Trophoblast cell (in vitro differentiated cells and primary cell): ENCODE data around the gene ZFAND2B.

ENCODE experiments used
- DNase-seq, 2 donors: peaks; one replicate each; pipeline ENCODE4 v3.0.0-alpha.2; 2016
- H2AFZ ChIP-seq: 2 replicates; pipeline ENCODE4 v1.6.1; 2013; ENCODE audit warnings: low read length, moderate library complexity, mild to moderate bottlenecking; ENCODE audit not compliant: insufficient read depth, poor library complexity
- H2AK5ac ChIP-seq: 2 replicates; pipeline ENCODE4 v1.6.1; 2013; ENCODE audit warnings: mild to moderate bottlenecking, low read length
- H2BK120ac ChIP-seq: 2 replicates; pipeline ENCODE4 v1.6.1; 2013; ENCODE audit warnings: low read length, mild to moderate bottlenecking, moderate library complexity; ENCODE audit not compliant: insufficient read depth, poor library complexity
- H2BK12ac ChIP-seq: 2 replicates; pipeline ENCODE4 v1.6.1; 2013; ENCODE audit warnings: mild to moderate bottlenecking, low read length, moderate library complexity
- H2BK5ac ChIP-seq: 2 replicates; pipeline ENCODE4 v1.6.1; 2013; ENCODE audit warnings: low read length, low read depth, moderate library complexity, mild to moderate bottlenecking; ENCODE audit not compliant: poor library complexity
- H3K14ac ChIP-seq: 2 replicates; pipeline ENCODE4 v1.6.1; 2013; ENCODE audit warnings: mild to moderate bottlenecking, low read length
- H3K18ac ChIP-seq: 2 replicates; pipeline ENCODE4 v1.6.1; 2013; ENCODE audit warnings: mild to moderate bottlenecking, low read length
- H3K23ac ChIP-seq: 2 replicates; pipeline ENCODE4 v1.6.1; 2013; ENCODE audit warnings: low read length
- H3K27ac ChIP-seq: 2 replicates; pipeline ENCODE4 v1.5.1; 2013; ENCODE audit warnings: low read depth, mild to moderate bottlenecking, inconsistent platforms, low read length, moderate library complexity
- H3K27me3 ChIP-seq: 2 replicates; pipeline ENCODE4 v1.6.1; 2013; ENCODE audit warnings: inconsistent platforms, mild to moderate bottlenecking, low read length, moderate library complexity; ENCODE audit not compliant: insufficient read depth
- H3K36me3 ChIP-seq, 2 experiments: 1 replicate in 1 of 2; 2 replicates in 1 of 2; pipeline ENCODE4 v1.6.1; 2013; ENCODE audit warnings: low read length in 2 of 2, mild to moderate bottlenecking in 2 of 2, moderate library complexity in 1 of 2; ENCODE audit not compliant: insufficient read depth in 2 of 2, control insufficient read depth in 1 of 2
- H3K4ac ChIP-seq: 2 replicates; pipeline ENCODE4 v1.6.1; 2013; ENCODE audit warnings: low read depth, mild to moderate bottlenecking, low read length, moderate library complexity
- H3K4me1 ChIP-seq, 2 experiments: 1 replicate in 1 of 2; 2 replicates in 1 of 2; pipeline ENCODE4 v1.6.1; 2013; ENCODE audit warnings: low read length in 2 of 2, mild to moderate bottlenecking in 2 of 2, moderate library complexity in 1 of 2; ENCODE audit not compliant: insufficient read depth in 2 of 2, control insufficient read depth in 1 of 2
- H3K4me2 ChIP-seq: 2 replicates; pipeline ENCODE4 v1.6.1; 2013; ENCODE audit warnings: inconsistent platforms, mild to moderate bottlenecking, low read length, moderate library complexity
- H3K4me3 ChIP-seq: 2 replicates; pipeline ENCODE4 v1.5.1; 2013; ENCODE audit warnings: mild to moderate bottlenecking, low read depth, low read length, inconsistent platforms
- H3K79me1 ChIP-seq: one replicate; pipeline ENCODE4 v1.6.1; 2013; ENCODE audit warnings: low read length
- H3K79me2 ChIP-seq: 2 replicates; pipeline ENCODE4 v1.6.1; 2013; ENCODE audit warnings: low read length, mild to moderate bottlenecking; ENCODE audit not compliant: control insufficient read depth, insufficient read depth, poor library complexity
- H3K9ac ChIP-seq: 2 replicates; pipeline ENCODE4 v1.6.1; 2013; ENCODE audit warnings: mild to moderate bottlenecking, low read length
- H3K9me3 ChIP-seq: 2 replicates; pipeline ENCODE4 v1.6.1; 2013; ENCODE audit warnings: low read depth, mild to moderate bottlenecking, control low read depth, inconsistent platforms, low read length; ENCODE audit not compliant: insufficient read depth
- H4K12ac ChIP-seq: 2 replicates; pipeline ENCODE4 v1.6.1; 2013; ENCODE audit warnings: low read depth, mild to moderate bottlenecking, low read length, moderate library complexity
- H4K8ac ChIP-seq: 2 replicates; pipeline ENCODE4 v1.6.1; 2013; ENCODE audit warnings: low read depth, mild to moderate bottlenecking, low read length, moderate library complexity
- H4K91ac ChIP-seq: one replicate; pipeline ENCODE4 v1.6.1; 2013; ENCODE audit warnings: low read depth, mild to moderate bottlenecking, low read length, moderate library complexity
- WGBS: extraction: QIAGEN DNeasy Blood & Tissue Kit; methylation state at CpG from one replicate; pipeline ENCODE4 v1.1.7; 2013; ENCODE audit warnings: missing lambda C conversion rate; ENCODE audit not compliant: insufficient read length, insufficient coverage; ENCODE audit errors: extremely low coverage; 5-methylcytosine and 5-hydroxymethylcytosine counted together

Gene ZFAND2B

DNA sequence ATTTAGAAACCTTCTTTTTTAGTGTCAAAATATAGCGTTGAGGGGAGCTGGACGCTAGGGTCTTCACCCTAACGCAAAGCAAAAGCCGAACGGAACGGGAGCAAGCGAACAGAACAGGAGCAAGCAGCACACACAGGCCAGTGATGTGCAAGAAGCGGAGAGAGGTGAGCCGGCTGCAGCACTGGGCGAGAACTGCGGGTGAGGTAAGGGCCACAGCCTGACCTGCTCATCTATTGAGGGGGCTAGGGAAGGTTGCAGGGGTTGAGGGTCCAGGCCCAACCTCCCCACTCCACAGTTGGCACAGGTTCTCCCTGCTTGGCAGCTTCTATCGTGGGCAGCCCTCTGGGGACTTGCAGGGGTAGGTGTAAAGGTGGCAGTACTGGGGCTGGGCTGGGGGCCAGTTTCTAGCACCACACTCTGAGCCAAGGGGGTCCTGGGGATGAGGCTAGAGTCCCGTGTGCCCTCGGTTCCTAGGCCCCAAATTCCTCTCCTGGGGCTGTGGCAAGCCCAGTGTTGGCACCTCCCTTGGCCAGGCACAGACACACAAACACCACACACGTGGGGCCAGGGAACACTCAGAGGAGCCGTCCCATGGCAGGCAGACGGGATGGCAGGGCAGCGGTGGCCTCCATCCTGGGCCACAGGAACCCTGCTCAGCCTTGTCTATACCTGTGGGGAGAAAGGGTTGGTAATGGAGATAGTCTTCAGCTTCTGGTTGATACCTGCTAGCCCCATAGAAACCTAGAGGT, 13.4 kb downstream of the ZFAND2B start:
- Histone ChIP-seq H3K4me1 (peaks cover 10 to 15% of the 10 kb centered on the region in 2 experiments), H2BK12ac (no peak overlapping the region), H3K4ac (no peak overlapping the region), H3K23ac (no peak overlapping the region), H3K4me3 (no peak overlapping the region), H3K79me1 (peaks cover 12% of the 10 kb centered on the region), H3K9ac (no peak overlapping the region), H4K12ac (no peak overlapping the region), H3K79me2 (peaks cover 8% of the 10 kb centered on the region), H2AK5ac (no peak overlapping the region), H2BK120ac (no peak overlapping the region), H3K27me3 (no peaks in the 10 kb centered on the region), H3K4me2 (no peak overlapping the region), H3K14ac (no peak overlapping the region), H3K27ac (no peak overlapping the region), H4K8ac (no peak overlapping the region), H3K36me3 (peaks cover 50 to 53% of the 10 kb centered on the region in 2 experiments), H4K91ac (no peak overlapping the region), H3K9me3 (no peaks in the 10 kb centered on the region), H2AFZ (no peak overlapping the region), H2BK5ac (no peak overlapping the region), H3K18ac (no peak overlapping the region)
- no CpG with 5 or more reads among the region's 18 CpGs for WGBS
- DNase-seq, result no peak

DNA sequence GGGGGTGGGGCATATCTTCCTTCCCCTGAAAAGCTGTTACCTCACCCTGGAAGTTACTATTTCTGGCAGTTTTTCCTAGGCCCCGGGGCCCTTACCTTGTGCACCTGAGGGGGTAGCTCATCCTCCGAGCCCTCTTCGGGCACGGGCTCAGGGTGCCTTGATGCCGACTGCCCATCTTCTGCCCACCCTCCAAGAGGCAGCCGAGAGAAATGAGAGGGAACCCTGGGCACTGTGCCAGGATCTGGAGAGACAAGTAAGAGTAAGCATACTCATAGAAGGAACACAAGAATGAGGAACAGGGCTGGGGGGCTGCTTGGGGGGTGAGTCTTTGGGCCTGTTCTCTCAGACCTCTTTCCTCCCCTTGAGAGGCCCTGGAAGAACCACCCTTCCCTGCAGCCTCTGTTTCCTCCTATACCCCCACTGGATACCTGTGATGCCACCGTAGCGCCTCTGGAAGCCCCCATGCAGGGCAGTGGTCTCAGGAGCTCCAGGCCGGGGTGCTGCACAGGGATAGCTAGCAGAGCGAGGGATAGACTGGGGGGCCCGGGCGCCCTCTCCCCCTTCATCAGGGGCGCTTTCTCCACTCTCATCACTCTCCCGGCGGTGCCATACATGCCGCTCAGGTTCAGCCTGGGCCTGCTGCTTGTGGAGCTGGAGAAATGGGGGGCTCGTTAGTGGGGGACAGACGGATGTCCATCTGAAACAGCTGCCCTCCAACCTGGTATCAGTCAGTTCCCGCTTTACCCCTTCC, 14.2 kb downstream of the ZFAND2B start:
- Histone ChIP-seq H3K4me2 (no peak overlapping the region), H3K79me1 (peaks cover 12% of the 10 kb centered on the region)
- WGBS, result no CpG with 5 or more reads among the region's 19 CpGs

DNA sequence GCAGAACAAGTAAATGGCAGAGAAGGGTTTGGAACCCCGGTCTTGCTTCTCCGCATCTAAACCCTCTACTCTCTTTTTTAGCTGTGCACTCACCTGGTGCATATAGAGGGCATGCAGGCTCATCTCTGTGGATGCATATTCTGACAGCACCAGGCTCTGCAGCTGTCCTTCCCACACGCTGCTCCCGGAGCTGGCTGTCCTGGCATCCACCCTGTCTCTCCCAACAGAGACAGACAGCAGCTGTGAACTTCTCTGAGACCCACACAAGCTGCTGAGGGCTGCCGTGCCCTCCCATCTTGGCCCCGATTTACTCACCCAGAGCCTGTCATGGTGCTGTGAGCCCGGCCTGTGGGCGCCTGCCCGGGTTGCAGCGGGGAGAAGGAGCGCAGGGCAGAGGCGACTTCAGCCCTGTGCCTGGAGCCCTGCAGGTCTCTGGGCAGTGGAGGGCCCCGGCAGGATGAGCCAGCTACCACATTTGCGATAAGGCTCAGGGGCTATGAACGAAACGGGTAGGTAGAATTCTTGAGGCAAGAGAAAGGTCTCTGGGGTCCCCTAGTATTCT, 15.5 kb downstream of the ZFAND2B start:
- Histone ChIP-seq H2BK12ac (no peak overlapping the region), H3K14ac (no peak overlapping the region), H2BK5ac (no peak overlapping the region), H3K23ac (no peak overlapping the region), H3K9me3 (no peaks in the 10 kb centered on the region), H2BK120ac (no peak overlapping the region), H3K9ac (no peak overlapping the region), H2AFZ (no peak overlapping the region), H3K27me3 (no peaks in the 10 kb centered on the region), H3K4me2 (no peak overlapping the region), H3K4me3 (no peak overlapping the region), H3K79me1 (peaks cover 12% of the 10 kb centered on the region), H3K18ac (no peak overlapping the region), H4K12ac (no peak overlapping the region), H3K4ac (no peak overlapping the region), H3K79me2 (peaks cover 8% of the 10 kb centered on the region), H3K36me3 (peaks cover 59 to 63% of the 10 kb centered on the region in 2 experiments), H4K91ac (no peak overlapping the region), H2AK5ac (no peak overlapping the region), H3K4me1 (peaks cover 10 to 13% of the 10 kb centered on the region in 2 experiments), H3K27ac (no peak overlapping the region), H4K8ac (no peak overlapping the region)
- DNase-seq, result no peak
- no CpG with 5 or more reads among the region's 16 CpGs for WGBS

More for the DNA sequence above, 14.2 kb downstream of the ZFAND2B start:
- Histone ChIP-seq H4K12ac (no peak overlapping the region), H3K27me3 (no peaks in the 10 kb centered on the region), H3K4me1 (peaks cover 10 to 15% of the 10 kb centered on the region in 2 experiments), H2AFZ (no peak overlapping the region), H3K36me3 (peaks cover 59 to 61% of the 10 kb centered on the region in 2 experiments), H2BK12ac (no peak overlapping the region), H3K9me3 (no peaks in the 10 kb centered on the region), H4K8ac (no peak overlapping the region), H2BK120ac (no peak overlapping the region), H3K9ac (no peak overlapping the region), H3K79me2 (peaks cover 8% of the 10 kb centered on the region), H3K23ac (no peak overlapping the region), H3K27ac (no peak overlapping the region), H3K4me3 (no peak overlapping the region), H3K4ac (no peak overlapping the region), H4K91ac (no peak overlapping the region), H3K14ac (no peak overlapping the region), H3K18ac (no peak overlapping the region), H2BK5ac (no peak overlapping the region), H2AK5ac (no peak overlapping the region)
- no peak for DNase-seq

DNA sequence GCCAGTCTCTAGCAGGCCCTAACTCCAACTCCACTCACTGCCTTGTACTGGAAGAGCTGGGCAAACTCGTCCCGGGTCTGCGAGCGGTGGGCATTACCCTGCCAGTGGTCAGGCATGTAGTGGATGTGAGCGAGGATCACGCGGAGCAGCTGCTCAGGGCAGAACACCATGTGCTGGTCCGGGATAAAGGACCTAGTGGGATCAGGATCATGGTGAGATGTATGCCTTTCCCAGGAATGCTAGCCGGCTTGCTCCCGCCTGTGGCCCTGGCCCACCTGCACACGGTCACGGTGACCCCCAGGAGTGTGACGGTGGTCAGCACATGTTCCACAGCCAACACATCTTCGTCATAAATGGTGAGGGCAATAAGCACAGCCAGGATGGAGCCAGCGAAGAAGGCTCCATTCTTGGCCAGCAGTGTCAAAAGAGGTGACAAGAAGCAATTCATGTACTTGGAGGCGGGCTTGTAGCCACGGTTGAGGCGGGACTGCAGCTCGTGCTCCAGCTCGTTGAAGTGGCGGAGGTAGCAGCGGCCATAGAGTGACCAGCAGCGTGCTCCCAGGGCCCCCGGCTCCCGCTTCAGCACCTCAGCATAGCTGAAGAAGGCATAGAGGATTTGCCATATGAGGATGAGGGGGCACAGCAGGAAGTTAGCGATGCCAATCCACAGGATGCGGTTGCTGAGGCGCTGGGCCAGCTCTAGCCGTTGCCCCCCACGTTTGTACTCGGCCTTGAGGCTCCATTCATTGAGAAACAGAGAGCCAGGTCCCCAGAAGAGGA, 17.4 kb downstream of the ZFAND2B start:
- Histone ChIP-seq H3K79me2 (peaks cover 7% of the 10 kb centered on the region), H2BK5ac (no peak overlapping the region), H3K27me3 (no peaks in the 10 kb centered on the region), H2BK12ac (no peak overlapping the region), H3K4me3 (no peak overlapping the region), H4K12ac (no peak overlapping the region), H3K79me1 (peaks cover 6% of the 10 kb centered on the region), H2AFZ (no peak overlapping the region), H3K9ac (no peak overlapping the region), H4K8ac (no peak overlapping the region), H4K91ac (no peak overlapping the region), H3K27ac (no peak overlapping the region), H3K4ac (no peak overlapping the region), H3K36me3 (peaks cover 59 to 63% of the 10 kb centered on the region in 2 experiments), H3K4me1 (peaks cover 10 to 15% of the 10 kb centered on the region in 2 experiments), H3K18ac (no peak overlapping the region), H3K14ac (no peak overlapping the region), H2BK120ac (no peak overlapping the region), H3K9me3 (no peaks in the 10 kb centered on the region), H3K4me2 (no peak overlapping the region), H3K23ac (no peak overlapping the region), H2AK5ac (no peak overlapping the region)
- WGBS, result no CpG with 5 or more reads among the region's 31 CpGs
- DNase-seq, result no peak
